Esophagus squamous epithelium (tissue), 4 donors: ENCODE results near the gene MAP2K6.

Experiments
- POLR2A ChIP-seq, 4 donors: fragments of 450-650 bp; IDR thresholded peaks; one replicate each; pipeline ENCODE4 v1.6.1; 2017; ENCODE audit warnings: antibody characterized with exemption in 4 of 4, mild to moderate bottlenecking in 4 of 4, moderate library complexity in 3 of 4
- TF ChIP-seq, protein P1 (sequence below), 6 experiments: fragments of 450-650 bp in 4 of 6; fragments of 200-600 bp in 2 of 6; sonication (generic) in 2 of 6; IDR thresholded peaks; one replicate each; pipeline ENCODE4 v1.5.1; 2016 to 2019; ENCODE audit warnings: antibody characterized with exemption in 6 of 6, mild to moderate bottlenecking in 4 of 6, moderate library complexity in 4 of 6

DNA sequence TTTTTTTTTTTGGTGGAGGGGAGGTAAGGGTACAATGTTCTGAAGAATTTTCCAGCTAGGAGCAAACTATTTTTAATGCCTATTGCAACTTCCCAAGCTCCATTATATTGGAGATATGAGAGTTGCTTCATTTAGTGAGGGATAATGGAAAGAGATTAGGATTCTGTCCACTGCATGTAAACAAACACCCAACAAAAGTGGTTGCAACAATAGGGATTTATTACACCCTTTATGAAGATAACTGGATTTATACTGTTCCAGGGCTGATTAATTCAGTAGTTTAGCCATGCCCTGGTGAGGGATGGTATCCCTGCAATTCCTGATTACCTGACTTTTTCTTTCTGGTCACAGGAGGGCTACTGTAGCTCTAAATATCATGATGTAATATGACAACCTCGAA is 40.5 kb downstream of the MAP2K6 start:
- TF ChIP-seq, protein P1, sequence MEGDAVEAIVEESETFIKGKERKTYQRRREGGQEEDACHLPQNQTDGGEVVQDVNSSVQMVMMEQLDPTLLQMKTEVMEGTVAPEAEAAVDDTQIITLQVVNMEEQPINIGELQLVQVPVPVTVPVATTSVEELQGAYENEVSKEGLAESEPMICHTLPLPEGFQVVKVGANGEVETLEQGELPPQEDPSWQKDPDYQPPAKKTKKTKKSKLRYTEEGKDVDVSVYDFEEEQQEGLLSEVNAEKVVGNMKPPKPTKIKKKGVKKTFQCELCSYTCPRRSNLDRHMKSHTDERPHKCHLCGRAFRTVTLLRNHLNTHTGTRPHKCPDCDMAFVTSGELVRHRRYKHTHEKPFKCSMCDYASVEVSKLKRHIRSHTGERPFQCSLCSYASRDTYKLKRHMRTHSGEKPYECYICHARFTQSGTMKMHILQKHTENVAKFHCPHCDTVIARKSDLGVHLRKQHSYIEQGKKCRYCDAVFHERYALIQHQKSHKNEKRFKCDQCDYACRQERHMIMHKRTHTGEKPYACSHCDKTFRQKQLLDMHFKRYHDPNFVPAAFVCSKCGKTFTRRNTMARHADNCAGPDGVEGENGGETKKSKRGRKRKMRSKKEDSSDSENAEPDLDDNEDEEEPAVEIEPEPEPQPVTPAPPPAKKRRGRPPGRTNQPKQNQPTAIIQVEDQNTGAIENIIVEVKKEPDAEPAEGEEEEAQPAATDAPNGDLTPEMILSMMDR (IDR thresholded peaks at IDR 0.05): no peak
- no peak for TF ChIP-seq POLR2A (IDR thresholded peaks at IDR 0.05)
